GM06990 (cell line): Measurements from ENCODE around the gene TMEM62.

ENCODE experiments used
- DNase-seq: peaks from one replicate; pipeline ENCODE4 v3.0.0-alpha.2; 2011; ENCODE audit not compliant: insufficient read length; ENCODE audit errors: extremely low read depth
- H3K27me3 ChIP-seq: replicated peaks from 2 replicates; pipeline ENCODE4 v1.6.0; 2011; ENCODE audit warnings: low read length; ENCODE audit not compliant: control insufficient read depth, insufficient read depth
- H3K36me3 ChIP-seq: 2 replicates; pipeline ENCODE4 v1.5.1; 2011; ENCODE audit warnings: low read length; ENCODE audit not compliant: control insufficient read depth, insufficient read depth
- H3K4me3 ChIP-seq: replicated peaks from 2 replicates; pipeline ENCODE4 v1.5.1; 2011; ENCODE audit warnings: low read depth, mild to moderate bottlenecking, control low read depth, low read length
- TF ChIP-seq, protein P1 (sequence below): IDR thresholded peaks from 2 replicates; pipeline ENCODE4 v1.5.1; 2011; ENCODE audit warnings: low read length, control low read depth, mild to moderate bottlenecking, inconsistent platforms; ENCODE audit not compliant: insufficient read depth, poor library complexity, severe bottlenecking

Gene TMEM62

DNA sequence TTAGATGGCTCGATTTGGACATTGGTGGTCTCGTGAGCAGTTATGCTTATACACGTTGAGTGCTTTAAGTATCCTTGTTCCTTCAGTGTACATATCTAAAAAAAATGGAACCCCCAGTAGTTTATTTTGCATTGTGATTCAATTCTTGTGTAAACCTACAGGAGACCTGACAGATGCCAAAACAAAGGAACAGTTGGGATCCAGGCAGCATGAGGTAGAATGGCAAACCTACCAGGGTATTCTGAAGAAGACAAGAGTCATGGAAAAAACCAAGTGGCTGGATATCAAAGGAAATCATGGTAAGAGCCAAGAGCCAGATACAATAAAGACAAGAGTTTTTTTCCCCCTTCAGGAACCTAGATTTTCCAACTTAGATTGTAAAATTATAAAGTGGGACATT is 2.0 kb downstream of the TMEM62 start:
- no peaks in the 10 kb centered on the region for H3K27me3 ChIP-seq
- peaks cover 13% of the 10 kb centered on the region for H3K36me3 ChIP-seq
- no peak for DNase-seq
- TF ChIP-seq, protein P1, sequence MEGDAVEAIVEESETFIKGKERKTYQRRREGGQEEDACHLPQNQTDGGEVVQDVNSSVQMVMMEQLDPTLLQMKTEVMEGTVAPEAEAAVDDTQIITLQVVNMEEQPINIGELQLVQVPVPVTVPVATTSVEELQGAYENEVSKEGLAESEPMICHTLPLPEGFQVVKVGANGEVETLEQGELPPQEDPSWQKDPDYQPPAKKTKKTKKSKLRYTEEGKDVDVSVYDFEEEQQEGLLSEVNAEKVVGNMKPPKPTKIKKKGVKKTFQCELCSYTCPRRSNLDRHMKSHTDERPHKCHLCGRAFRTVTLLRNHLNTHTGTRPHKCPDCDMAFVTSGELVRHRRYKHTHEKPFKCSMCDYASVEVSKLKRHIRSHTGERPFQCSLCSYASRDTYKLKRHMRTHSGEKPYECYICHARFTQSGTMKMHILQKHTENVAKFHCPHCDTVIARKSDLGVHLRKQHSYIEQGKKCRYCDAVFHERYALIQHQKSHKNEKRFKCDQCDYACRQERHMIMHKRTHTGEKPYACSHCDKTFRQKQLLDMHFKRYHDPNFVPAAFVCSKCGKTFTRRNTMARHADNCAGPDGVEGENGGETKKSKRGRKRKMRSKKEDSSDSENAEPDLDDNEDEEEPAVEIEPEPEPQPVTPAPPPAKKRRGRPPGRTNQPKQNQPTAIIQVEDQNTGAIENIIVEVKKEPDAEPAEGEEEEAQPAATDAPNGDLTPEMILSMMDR: no peak
- no peak overlapping the region for H3K4me3 ChIP-seq

DNA sequence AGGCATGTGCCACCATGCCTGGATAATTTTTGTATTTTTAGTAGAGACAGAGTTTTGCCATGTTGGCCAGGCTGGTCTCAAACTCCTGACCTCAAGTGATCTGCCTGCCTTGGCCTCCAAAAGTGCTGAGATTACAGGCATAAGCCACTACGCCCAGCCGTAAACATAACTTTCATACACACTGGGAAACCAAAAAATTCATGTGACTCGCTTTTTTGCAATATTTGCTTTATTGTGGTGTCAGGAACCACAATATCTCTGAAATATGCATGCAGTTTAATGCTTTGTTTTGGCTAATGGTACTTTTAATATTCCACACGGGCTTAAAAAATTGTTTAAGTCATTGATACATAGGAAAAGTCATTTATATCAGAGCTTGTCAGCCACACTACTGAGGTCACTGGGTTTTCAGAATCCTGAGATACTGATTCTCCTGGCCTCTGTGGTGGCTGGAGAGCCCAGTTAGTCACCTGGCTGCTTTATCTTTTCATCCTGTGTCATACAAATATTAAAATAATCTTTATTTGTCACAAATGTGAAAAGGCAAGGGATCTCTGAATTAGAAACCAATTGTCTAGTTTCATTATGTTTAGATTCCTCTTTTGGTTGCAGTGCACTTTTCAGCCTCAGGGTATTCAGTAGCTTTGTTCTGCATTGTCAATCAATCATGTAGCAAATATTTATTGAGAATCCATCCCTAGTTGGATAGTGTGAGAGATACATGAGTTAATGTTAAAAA is 10.0 kb downstream of the TMEM62 start:
- TF ChIP-seq, protein P1: no peak
- DNase-seq: no peak
- Histone ChIP-seq H3K4me3 (no peak overlapping the region), H3K36me3 (peaks cover 10% of the 10 kb centered on the region), H3K27me3 (no peaks in the 10 kb centered on the region)

DNA sequence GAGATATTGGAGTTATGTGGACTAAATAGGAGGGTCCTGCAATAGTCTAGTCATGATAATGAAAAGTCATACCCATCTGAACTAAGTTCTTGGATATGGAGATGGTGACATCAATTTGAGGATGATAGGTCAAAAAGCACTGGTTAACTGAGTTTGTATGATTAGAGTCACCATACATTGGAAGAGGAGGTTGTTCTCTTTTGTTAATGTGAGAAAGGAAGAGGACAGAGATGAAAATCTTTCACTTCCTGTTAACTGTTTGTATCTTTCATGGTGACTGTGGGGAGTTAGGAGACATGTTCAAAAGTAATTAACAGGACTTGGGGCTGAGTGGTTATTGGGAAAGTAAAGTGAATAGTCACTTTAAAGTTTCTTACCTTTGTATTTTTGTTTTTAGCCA is 11.1 kb downstream of the TMEM62 start:
- Histone ChIP-seq H3K4me3 (no peak overlapping the region), H3K36me3 (peaks cover 9% of the 10 kb centered on the region), H3K27me3 (no peaks in the 10 kb centered on the region)
- TF ChIP-seq, protein P1: no peak
- no peak for DNase-seq

DNA sequence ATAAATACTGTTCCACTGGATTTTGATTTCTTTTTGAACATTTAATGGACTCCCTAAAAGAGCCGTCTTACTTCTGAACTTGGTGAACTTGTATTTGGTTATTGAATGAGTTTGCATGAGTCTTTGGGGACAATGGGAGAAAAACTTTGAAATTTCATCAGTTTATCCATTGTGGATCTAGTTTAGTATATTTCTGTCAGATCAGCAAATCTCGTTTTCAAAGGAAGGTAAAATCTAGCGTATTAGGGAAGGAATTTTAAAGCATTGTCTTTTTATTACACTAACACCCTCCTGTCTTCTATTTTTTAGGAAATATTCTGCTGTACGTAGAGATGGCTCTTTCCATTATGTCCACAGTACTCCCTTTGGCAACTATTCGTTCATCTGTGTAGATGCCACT is 12.8 kb downstream of the TMEM62 start:
- TF ChIP-seq, protein P1: no peak
- H3K27me3 ChIP-seq: no peaks in the 10 kb centered on the region
- H3K4me3 ChIP-seq: no peak overlapping the region
- no peaks in the 10 kb centered on the region; the same call in 1 of the 2 replicates for H3K36me3 ChIP-seq
- no peak for DNase-seq

DNA sequence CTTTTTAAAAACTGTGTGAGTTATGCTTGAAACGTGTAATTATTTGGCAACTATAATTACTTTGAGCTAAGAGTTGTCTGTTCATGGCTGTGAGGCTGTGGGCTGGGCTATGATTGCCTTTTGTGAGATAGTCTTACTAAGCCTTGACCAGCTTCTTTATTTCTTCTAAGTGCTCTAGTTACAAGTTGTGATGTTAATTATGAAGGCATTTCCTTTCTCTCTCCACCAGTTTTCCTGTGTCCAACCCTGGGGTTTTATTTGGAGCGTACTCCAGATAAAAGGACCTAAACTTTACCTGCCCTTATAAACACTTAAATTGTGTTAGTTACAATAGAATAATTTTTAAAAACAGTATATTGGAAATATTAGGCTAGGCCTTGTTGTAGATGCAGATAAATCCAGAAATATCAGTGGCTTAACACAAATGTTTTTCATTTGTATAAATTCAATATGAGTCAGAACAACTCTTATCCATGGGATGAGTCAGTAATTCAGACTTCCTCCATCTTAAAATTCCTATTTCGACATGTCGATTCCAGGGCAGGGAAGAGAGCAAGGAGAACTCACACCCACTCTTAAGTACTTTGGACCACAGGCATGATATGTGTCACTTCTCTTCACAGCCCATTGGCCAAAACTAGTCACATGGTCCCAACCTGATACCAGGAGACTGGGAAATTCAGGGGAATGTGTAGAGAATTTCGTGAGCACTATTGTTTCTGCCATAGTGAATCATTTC is 17.0 kb downstream of the TMEM62 start:
- DNase-seq: no peak
- H3K36me3 ChIP-seq: peaks cover 2% of the 10 kb centered on the region

More for the DNA sequence above, 17.0 kb downstream of the TMEM62 start:
- TF ChIP-seq, protein P1: no peak
- Histone ChIP-seq H3K27me3 (no peaks in the 10 kb centered on the region), H3K4me3 (no peak overlapping the region)
